Measurements from ENCODE around the gene POLR2M. TPM values are rescaled to one million over a fixed set of nuclear protein-coding genes. Genes with fewer than 3 reads are reported as not detected.

Gene POLR2M
- total RNA-seq, 1 donor from 2014 or later = 70.8 TPM

DNA sequence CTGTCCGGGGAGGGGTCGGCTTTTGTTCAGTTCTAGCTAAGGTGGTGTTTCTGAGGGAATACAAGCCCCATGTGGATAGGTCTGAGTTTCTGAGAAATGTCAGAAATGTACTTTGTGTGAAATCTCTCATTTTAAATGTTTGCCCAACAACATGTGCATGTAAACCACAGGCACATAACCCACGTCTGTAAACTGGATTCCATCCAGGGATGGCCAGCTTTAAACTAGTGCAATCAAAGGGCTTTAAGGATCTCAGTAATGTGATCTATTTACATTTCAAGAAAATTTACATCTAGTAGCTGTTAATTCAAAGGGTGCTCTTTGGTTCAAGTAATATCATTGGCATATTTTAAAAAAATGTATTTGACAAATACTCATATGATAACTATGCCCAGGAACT is 52.0 kb downstream of the POLR2M start:
- H3K9me3 Mint-ChIP-seq (ENCODE audit: unreplicated experiment) = no peaks in the 10 kb centered on the region
- H3K4me1 Mint-ChIP-seq (ENCODE audit: unreplicated experiment) = no peaks in the 10 kb centered on the region
- DNase-seq (ENCODE audit: low spot score) = no peak
- H3K27ac Mint-ChIP-seq (ENCODE audit: unreplicated experiment) = no peak overlapping the region
- H3K4me3 Mint-ChIP-seq (ENCODE audit: unreplicated experiment) = no peak overlapping the region
- H3K27me3 Mint-ChIP-seq (ENCODE audit: unreplicated experiment) = peaks cover 8% of the 10 kb centered on the region
- H3K36me3 Mint-ChIP-seq (ENCODE audit: low read depth, unreplicated experiment) = no peaks in the 10 kb centered on the region
- TF ChIP-seq, protein P1, sequence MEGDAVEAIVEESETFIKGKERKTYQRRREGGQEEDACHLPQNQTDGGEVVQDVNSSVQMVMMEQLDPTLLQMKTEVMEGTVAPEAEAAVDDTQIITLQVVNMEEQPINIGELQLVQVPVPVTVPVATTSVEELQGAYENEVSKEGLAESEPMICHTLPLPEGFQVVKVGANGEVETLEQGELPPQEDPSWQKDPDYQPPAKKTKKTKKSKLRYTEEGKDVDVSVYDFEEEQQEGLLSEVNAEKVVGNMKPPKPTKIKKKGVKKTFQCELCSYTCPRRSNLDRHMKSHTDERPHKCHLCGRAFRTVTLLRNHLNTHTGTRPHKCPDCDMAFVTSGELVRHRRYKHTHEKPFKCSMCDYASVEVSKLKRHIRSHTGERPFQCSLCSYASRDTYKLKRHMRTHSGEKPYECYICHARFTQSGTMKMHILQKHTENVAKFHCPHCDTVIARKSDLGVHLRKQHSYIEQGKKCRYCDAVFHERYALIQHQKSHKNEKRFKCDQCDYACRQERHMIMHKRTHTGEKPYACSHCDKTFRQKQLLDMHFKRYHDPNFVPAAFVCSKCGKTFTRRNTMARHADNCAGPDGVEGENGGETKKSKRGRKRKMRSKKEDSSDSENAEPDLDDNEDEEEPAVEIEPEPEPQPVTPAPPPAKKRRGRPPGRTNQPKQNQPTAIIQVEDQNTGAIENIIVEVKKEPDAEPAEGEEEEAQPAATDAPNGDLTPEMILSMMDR (IDR thresholded peaks at IDR 0.05; ENCODE audit: unreplicated experiment) = no peak

DNA sequence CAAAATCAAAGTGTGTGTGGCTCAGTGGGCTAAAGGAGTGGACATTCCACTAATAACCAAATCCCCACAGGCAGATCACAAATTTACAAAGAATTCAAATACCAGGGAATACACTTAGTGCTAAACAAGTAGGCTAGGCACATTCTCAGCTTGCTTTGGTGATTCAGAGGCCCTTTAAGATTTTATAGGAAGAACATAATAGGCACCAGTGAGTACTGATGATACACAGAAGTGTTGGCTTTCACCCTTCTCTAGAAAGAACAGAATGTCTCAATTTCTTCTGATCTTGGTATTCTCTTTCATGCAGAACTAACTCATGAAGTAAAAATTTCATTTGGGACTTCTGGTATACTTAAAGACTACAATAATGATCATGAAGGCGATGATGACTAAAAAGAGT is 55.0 kb downstream of the POLR2M start:
- H3K4me3 Mint-ChIP-seq (ENCODE audit: unreplicated experiment) = no peak overlapping the region
- H3K36me3 Mint-ChIP-seq (ENCODE audit: low read depth, unreplicated experiment) = no peaks in the 10 kb centered on the region
- DNase-seq (ENCODE audit: low spot score) = no peak
- no peaks in the 10 kb centered on the region for H3K9me3 Mint-ChIP-seq (ENCODE audit: unreplicated experiment)
- TF ChIP-seq, protein P1 (IDR thresholded peaks at IDR 0.05; ENCODE audit: unreplicated experiment) = no peak
- H3K27me3 Mint-ChIP-seq (ENCODE audit: unreplicated experiment) = no peaks in the 10 kb centered on the region
- no peaks in the 10 kb centered on the region for H3K4me1 Mint-ChIP-seq (ENCODE audit: unreplicated experiment)
- H3K27ac Mint-ChIP-seq (ENCODE audit: unreplicated experiment) = no peak overlapping the region

DNA sequence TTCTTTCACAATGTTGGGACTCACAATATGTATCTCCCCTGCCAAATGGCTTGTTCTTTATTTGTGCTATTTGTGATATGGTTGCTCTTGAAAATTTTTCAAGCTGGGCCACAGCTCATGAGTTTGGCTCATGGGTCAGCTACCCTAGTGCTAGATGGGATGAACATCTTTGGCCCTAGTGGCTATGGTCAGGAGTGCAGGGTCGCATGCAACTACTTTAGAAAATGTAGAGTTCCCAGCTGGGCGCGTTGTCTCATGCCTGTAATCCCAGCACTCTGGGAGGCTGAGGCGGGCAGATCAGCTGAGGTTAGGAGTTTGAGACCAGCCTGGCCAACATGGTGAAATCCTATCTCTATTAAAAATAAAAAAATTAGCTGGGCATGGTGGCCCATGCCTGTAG is 55.8 kb downstream of the POLR2M start:
- H3K9me3 Mint-ChIP-seq (ENCODE audit: unreplicated experiment) = no peaks in the 10 kb centered on the region
- no peaks in the 10 kb centered on the region for H3K4me1 Mint-ChIP-seq (ENCODE audit: unreplicated experiment)
- TF ChIP-seq, protein P1 (IDR thresholded peaks at IDR 0.05; ENCODE audit: unreplicated experiment) = peak; percentile 32
- peaks cover 2% of the 10 kb centered on the region for H3K27me3 Mint-ChIP-seq (ENCODE audit: unreplicated experiment)
- H3K4me3 Mint-ChIP-seq (ENCODE audit: unreplicated experiment) = no peak overlapping the region
- H3K27ac Mint-ChIP-seq (ENCODE audit: unreplicated experiment) = no peak overlapping the region
- no peak for DNase-seq (ENCODE audit: low spot score)
- no peaks in the 10 kb centered on the region for H3K36me3 Mint-ChIP-seq (ENCODE audit: low read depth, unreplicated experiment)

DNA sequence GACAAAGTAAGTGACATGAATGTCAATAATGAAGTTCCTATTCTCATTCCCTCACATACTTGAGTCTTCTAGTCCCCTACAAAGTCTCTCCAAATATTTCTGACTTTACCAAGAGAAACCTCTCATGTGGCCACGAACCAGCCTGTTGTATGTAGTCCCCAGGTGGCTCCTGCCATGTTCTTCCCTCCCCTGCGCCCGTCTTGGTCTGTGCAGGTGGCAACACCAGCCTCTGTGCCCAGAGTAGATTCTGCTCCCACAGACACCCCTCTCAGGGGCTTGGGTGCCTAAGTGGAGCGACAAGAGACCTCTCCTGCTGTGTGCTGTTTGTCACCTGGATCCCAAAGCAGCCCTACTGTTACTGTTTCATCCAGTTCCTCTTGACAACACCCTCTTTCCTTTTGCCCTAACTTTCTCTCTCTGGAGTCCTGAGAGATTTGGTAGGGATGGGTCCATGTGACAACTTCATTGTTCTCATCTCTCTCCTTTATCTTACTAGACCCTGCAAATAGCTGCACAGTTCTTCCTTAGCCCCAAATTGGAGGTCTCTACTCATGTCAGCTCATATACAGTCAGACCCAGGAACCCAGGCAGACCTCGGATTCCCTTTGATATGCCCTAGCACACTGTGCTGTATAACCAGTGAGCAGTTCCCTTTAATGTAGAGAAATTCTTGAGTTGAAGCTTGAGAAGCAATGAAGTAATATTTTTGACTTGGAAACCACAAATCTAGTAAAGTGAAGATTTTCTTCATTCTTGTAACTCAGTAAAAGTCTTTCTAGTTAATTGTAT is 56.9 kb downstream of the POLR2M start:
- Mint-ChIP-seq H3K27me3 (ENCODE audit: unreplicated experiment) (peaks cover 3% of the 10 kb centered on the region), H3K4me1 (ENCODE audit: unreplicated experiment) (no peaks in the 10 kb centered on the region), H3K9me3 (ENCODE audit: unreplicated experiment) (no peaks in the 10 kb centered on the region), H3K36me3 (ENCODE audit: low read depth, unreplicated experiment) (no peaks in the 10 kb centered on the region), H3K4me3 (ENCODE audit: unreplicated experiment) (no peak overlapping the region), H3K27ac (ENCODE audit: unreplicated experiment) (no peak overlapping the region)
- TF ChIP-seq, protein P1 (IDR thresholded peaks at IDR 0.05; ENCODE audit: unreplicated experiment) = no peak
- DNase-seq (ENCODE audit: low spot score) = no peak

Other genes with a start within 250 kb of the POLR2M start
- 55.3 TPM for gene MYZAP, start 114.8 kb upstream of the POLR2M start, total RNA-seq (ENCODE audit: unreplicated experiment)